ENCODE data around the gene ARHGEF17. TPM values are rescaled to one million over a fixed set of nuclear protein-coding genes. Genes with fewer than 3 reads are reported as not detected.

ARHGEF17 gene
- total RNA-seq, 1 donor from 2014 or later = 77.0 TPM

DNA sequence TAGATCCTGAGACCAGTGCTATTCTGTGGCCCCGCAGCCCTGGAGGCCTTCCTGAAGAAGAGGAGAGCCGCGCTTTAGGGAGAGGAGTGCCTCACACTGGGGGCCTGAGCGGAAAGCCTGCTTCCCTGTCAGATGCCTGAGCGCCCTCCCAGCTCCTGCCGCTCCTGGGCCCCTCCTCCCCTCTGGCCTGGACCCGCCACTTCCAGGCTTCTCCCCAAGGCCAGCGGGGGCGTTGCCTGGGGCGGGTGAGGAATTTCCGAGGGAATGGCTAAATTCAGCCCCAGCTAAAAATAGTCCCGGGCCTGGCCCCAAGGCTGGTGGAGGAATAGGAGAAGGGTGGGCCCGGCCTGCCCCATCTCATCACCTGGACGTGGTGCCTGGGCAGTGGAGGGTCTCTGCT lies 15.4 kb downstream of the ARHGEF17 start:
- H3K27me3 Mint-ChIP-seq = no peaks in the 10 kb centered on the region
- H3K4me3 Mint-ChIP-seq (ENCODE audit: low read depth) = no peak overlapping the region
- H3K4me1 Mint-ChIP-seq (ENCODE audit: low read depth) = peaks cover 34% of the 10 kb centered on the region
- H3K9me3 Mint-ChIP-seq (ENCODE audit: low read depth) = no peaks in the 10 kb centered on the region
- no peak overlapping the region for H3K27ac Mint-ChIP-seq
- TF ChIP-seq, protein P1, sequence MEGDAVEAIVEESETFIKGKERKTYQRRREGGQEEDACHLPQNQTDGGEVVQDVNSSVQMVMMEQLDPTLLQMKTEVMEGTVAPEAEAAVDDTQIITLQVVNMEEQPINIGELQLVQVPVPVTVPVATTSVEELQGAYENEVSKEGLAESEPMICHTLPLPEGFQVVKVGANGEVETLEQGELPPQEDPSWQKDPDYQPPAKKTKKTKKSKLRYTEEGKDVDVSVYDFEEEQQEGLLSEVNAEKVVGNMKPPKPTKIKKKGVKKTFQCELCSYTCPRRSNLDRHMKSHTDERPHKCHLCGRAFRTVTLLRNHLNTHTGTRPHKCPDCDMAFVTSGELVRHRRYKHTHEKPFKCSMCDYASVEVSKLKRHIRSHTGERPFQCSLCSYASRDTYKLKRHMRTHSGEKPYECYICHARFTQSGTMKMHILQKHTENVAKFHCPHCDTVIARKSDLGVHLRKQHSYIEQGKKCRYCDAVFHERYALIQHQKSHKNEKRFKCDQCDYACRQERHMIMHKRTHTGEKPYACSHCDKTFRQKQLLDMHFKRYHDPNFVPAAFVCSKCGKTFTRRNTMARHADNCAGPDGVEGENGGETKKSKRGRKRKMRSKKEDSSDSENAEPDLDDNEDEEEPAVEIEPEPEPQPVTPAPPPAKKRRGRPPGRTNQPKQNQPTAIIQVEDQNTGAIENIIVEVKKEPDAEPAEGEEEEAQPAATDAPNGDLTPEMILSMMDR (IDR thresholded peaks at IDR 0.05; ENCODE audit: unreplicated experiment) = no peak
- H3K36me3 Mint-ChIP-seq (ENCODE audit: insufficient read depth) = peaks cover 3% of the 10 kb centered on the region
- DNase-seq (ENCODE audit: low spot score, unreplicated experiment) = no peak

DNA sequence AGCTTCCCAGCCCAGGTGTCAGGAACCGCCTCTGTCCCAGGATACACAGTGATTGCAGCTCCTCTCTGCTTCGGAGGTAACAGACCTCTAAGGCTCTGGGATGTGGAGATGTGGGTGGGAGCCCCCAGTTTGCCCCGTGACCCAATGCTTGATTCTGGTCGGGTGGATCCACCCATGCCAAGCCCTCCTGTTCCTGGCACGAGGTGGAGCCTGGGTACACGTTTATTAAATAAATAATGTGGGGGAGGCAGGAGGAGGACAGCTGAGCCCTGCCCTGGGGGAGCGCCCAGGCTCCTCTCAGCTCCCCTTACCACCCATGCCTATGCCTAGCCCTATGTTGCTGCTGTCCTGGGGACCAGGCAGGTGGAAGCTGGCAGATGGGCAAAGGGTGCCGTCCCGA lies 16.0 kb downstream of the ARHGEF17 start:
- H3K4me3 Mint-ChIP-seq (ENCODE audit: low read depth) = no peak overlapping the region
- no peak overlapping the region for H3K27ac Mint-ChIP-seq
- H3K36me3 Mint-ChIP-seq (ENCODE audit: insufficient read depth) = peaks cover 3% of the 10 kb centered on the region
- no peak for DNase-seq (ENCODE audit: low spot score, unreplicated experiment)
- TF ChIP-seq, protein P1 (IDR thresholded peaks at IDR 0.05; ENCODE audit: unreplicated experiment) = no peak
- H3K9me3 Mint-ChIP-seq (ENCODE audit: low read depth) = no peaks in the 10 kb centered on the region
- peaks cover 39% of the 10 kb centered on the region for H3K4me1 Mint-ChIP-seq (ENCODE audit: low read depth)
- H3K27me3 Mint-ChIP-seq = no peaks in the 10 kb centered on the region

DNA sequence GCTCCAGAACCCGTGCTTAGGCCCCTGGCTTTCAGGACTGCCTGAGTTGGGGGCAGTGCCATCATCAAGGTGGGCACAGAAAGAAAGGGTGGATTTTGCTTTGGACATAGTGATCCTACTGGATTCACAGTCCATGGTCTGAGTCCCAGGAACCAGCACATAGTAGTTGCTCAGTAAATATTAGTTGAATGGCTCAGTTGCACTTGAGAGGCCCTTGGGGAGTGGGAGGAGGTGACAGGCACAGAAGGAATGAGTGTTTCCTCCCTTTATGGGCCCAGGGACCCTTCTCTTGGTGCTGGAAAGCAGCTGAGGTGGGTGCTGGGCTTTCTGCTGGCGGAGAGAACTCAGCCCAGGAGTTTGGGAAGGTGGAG lies 16.6 kb downstream of the ARHGEF17 start:
- TF ChIP-seq, protein P1 (IDR thresholded peaks at IDR 0.05; ENCODE audit: unreplicated experiment) = no peak
- no peak for DNase-seq (ENCODE audit: low spot score, unreplicated experiment)
- Mint-ChIP-seq H3K36me3 (ENCODE audit: insufficient read depth) (no peaks in the 10 kb centered on the region), H3K4me1 (ENCODE audit: low read depth) (peaks cover 42% of the 10 kb centered on the region), H3K27me3 (no peaks in the 10 kb centered on the region), H3K27ac (peak overlapping the region; percentile 76), H3K4me3 (ENCODE audit: low read depth) (no peak overlapping the region), H3K9me3 (ENCODE audit: low read depth) (no peaks in the 10 kb centered on the region)

DNA sequence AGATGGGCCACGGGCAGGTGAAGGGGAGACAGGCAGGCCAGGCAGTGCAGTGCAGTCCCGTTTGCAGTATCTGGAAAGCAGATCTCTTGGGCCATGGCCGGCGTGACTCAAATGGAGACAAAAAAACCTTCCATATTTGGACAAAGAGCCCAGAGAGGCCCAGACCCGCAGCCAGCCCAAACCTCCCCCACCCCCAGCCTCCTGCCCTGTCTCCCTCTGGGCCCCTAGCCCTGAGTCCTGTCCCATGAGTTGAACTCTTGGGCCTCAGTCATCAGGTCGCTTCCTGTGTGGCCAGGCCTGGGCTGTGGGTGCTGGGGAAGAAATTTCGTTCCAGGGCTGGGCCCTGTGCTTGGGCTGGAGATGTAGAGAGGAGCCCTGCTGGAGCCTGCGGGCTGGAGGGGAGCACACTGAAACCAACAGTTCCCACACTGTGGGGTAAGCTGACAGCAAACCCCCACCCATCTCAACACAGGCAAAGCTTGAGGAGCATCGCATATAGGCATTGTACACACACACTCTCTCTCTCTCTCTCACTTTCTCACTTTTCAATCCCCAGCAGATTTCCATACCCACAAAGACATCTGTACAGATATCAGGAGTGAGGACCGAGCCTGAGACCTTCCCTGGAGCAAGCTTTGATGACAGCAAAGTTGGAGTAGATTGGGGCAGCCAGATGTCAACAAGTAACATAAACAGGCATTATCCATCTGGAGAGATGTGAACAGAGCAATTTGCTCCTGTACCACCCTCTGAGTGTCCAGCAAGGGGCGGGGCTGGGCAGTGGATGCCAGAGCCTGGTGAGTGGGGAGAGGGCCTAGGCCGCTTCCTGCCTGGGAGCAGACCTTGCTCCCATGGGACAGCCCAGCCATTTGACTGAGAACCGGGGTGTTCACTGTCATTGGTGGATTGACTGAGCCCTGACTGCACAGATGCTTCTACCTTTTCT lies 17.2 kb downstream of the ARHGEF17 start:
- peak overlapping the region; percentile 76 for H3K27ac Mint-ChIP-seq
- H3K27me3 Mint-ChIP-seq = no peaks in the 10 kb centered on the region
- TF ChIP-seq, protein P1 (IDR thresholded peaks at IDR 0.05; ENCODE audit: unreplicated experiment) = no peak
- DNase-seq (ENCODE audit: low spot score, unreplicated experiment) = no peak
- no peaks in the 10 kb centered on the region for H3K36me3 Mint-ChIP-seq (ENCODE audit: insufficient read depth)
- no peak overlapping the region for H3K4me3 Mint-ChIP-seq (ENCODE audit: low read depth)
- no peaks in the 10 kb centered on the region for H3K9me3 Mint-ChIP-seq (ENCODE audit: low read depth)
- H3K4me1 Mint-ChIP-seq (ENCODE audit: low read depth) = peaks cover 48% of the 10 kb centered on the region

DNA sequence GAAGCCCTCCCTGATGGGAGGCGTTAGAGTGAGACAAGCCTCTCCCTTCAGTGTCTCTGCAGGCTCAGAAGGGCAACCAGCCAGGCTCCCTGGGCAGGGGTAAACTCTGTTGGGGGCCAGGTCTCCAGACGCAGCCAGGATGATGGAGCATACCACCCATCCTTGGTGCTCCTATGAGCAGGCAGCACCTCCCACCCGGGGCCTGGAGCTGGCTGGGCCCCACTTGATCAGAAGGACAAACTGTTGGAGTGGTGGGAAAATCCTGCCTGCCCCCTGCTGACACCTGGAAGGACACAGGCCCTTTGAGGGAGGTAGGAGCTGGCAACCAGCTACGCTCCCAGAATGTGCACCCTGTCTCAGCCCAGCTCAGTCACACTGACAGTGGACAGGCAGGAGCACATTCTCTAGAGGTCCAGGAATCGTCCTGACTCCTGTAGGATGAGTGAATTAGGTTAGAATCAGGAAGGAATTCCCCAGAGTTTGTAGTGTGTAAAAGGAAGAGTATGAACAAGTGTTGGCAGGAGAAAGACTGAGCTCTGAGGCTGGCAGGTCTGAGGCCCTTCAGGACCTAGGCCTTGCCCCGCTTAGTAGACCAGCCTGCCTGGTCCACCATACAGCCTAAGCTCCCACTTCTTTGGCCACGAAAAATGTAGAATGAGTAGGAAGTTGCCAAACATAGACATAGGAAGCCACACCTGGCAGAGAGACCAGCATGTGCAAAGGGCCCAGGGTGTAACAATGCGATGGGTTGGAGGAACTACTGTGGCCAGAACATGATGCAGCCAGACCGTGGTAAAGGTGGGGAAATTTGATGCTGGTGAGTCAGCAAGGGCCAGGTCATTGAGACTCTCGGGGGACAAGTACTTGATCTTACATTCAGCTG lies 19.1 kb downstream of the ARHGEF17 start:
- Mint-ChIP-seq H3K27me3 (no peaks in the 10 kb centered on the region), H3K4me3 (ENCODE audit: low read depth) (no peak overlapping the region), H3K27ac (peak overlapping the region; percentile 16), H3K9me3 (ENCODE audit: low read depth) (no peaks in the 10 kb centered on the region), H3K36me3 (ENCODE audit: insufficient read depth) (no peaks in the 10 kb centered on the region), H3K4me1 (ENCODE audit: low read depth) (peaks cover 60% of the 10 kb centered on the region)
- TF ChIP-seq, protein P1 (IDR thresholded peaks at IDR 0.05; ENCODE audit: unreplicated experiment) = no peak
- DNase-seq (ENCODE audit: low spot score, unreplicated experiment) = no peak

All from progenitor cell of endocrine pancreas (in vitro differentiated cells).